Thyroid gland (tissue), 4 donors: Measurements from ENCODE around the gene TRPM1.

Experiments
- CTCF ChIP-seq, 6 experiments: fragments of 200-600 bp in 3 of 6; fragments of 450-650 bp in 3 of 6; sonication (generic) in 3 of 6; IDR thresholded peaks; one replicate each; pipeline ENCODE4 v1.5.1; 2016 to 2019; ENCODE audit warnings: antibody characterized with exemption in 6 of 6, mild to moderate bottlenecking in 2 of 6, inconsistent platforms in 1 of 6, moderate library complexity in 1 of 6
- POLR2A ChIP-seq, 2 donors: fragments of 450-650 bp; IDR thresholded peaks; one replicate each; pipeline ENCODE4 v1.6.1; 2017; ENCODE audit warnings: antibody characterized with exemption in 2 of 2, mild to moderate bottlenecking in 2 of 2, moderate library complexity in 1 of 2

GRCh38 chr15:30963681-30964080 is 137.8 kb downstream of the TRPM1 start:
- no peak for TF ChIP-seq CTCF (IDR thresholded peaks at IDR 0.05)
- no peak for TF ChIP-seq POLR2A (IDR thresholded peaks at IDR 0.05)
